Osteocyte (in vitro differentiated cells): Measurements from ENCODE around the gene SMAD9. TPM values are rescaled to one million over a fixed set of nuclear protein-coding genes. Genes with fewer than 3 reads are reported as not detected.

Experiments
- DNase-seq: peaks from one replicate; pipeline ENCODE4 v3.0.0; 2021; ENCODE audit warnings: mixed read lengths; ENCODE audit not compliant: unreplicated experiment; ENCODE audit errors: extremely low spot score
- H3K27ac Mint-ChIP-seq: one replicate; pipeline ENCODE4 v1.8.0; 2021; ENCODE audit warnings: mild to moderate bottlenecking, mixed read lengths; ENCODE audit not compliant: unreplicated experiment
- H3K27me3 Mint-ChIP-seq: one replicate; pipeline ENCODE4 v1.8.0; 2021; ENCODE audit warnings: mixed read lengths; ENCODE audit not compliant: unreplicated experiment
- H3K36me3 Mint-ChIP-seq: one replicate; pipeline ENCODE4 v1.8.0; 2021; ENCODE audit warnings: mixed read lengths; ENCODE audit not compliant: unreplicated experiment
- H3K4me1 Mint-ChIP-seq: one replicate; pipeline ENCODE4 v1.8.0; 2021; ENCODE audit warnings: mixed read lengths; ENCODE audit not compliant: unreplicated experiment
- H3K4me3 Mint-ChIP-seq: one replicate; pipeline ENCODE4 v1.8.0; 2021; ENCODE audit warnings: mild to moderate bottlenecking, moderate library complexity, mixed read lengths; ENCODE audit not compliant: unreplicated experiment
- H3K9me3 Mint-ChIP-seq: one replicate; pipeline ENCODE4 v1.8.0; 2021; ENCODE audit warnings: mixed read lengths; ENCODE audit not compliant: unreplicated experiment
- total RNA-seq: library from RNA; stranded (reverse); gene quantifications from 2 replicates; pipeline ENCODE4 v1.2.1, GENCODE V29; 2021
- TF ChIP-seq, protein P1 (sequence below): fragments of 200-600 bp; sonication (generic); IDR thresholded peaks from 2 replicates; pipeline ENCODE4 v1.5.0; 2021; ENCODE audit warnings: antibody characterized with exemption, mild to moderate bottlenecking, moderate library complexity

Gene SMAD9
- total RNA-seq, 1 donor from 2014 or later = 3.6 TPM

DNA sequence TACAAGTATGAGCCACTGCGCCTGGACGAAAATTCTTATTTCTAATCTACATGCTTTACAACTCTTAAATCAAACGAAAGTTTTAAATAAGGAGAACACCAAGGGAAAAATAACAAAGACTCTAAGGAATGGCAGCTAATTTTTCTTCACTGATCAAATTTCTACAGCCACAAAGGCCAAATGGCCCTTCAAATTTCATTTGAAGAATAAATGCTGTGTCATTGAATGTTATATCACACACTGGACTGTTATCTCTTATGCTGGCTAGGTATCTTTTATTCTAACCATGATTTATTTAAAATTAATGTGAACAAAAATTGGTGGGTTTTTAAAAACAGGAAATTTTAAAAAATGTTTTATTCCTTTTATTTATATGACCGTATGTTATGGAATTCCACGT is 14.1 kb downstream of the SMAD9 start:
- Mint-ChIP-seq H3K27me3 (no peaks in the 10 kb centered on the region), H3K4me3 (no peak overlapping the region), H3K4me1 (peaks cover 3% of the 10 kb centered on the region), H3K27ac (no peak overlapping the region), H3K9me3 (no peaks in the 10 kb centered on the region), H3K36me3 (no peaks in the 10 kb centered on the region)
- TF ChIP-seq, protein P1, sequence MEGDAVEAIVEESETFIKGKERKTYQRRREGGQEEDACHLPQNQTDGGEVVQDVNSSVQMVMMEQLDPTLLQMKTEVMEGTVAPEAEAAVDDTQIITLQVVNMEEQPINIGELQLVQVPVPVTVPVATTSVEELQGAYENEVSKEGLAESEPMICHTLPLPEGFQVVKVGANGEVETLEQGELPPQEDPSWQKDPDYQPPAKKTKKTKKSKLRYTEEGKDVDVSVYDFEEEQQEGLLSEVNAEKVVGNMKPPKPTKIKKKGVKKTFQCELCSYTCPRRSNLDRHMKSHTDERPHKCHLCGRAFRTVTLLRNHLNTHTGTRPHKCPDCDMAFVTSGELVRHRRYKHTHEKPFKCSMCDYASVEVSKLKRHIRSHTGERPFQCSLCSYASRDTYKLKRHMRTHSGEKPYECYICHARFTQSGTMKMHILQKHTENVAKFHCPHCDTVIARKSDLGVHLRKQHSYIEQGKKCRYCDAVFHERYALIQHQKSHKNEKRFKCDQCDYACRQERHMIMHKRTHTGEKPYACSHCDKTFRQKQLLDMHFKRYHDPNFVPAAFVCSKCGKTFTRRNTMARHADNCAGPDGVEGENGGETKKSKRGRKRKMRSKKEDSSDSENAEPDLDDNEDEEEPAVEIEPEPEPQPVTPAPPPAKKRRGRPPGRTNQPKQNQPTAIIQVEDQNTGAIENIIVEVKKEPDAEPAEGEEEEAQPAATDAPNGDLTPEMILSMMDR = no peak
- no peak for DNase-seq

DNA sequence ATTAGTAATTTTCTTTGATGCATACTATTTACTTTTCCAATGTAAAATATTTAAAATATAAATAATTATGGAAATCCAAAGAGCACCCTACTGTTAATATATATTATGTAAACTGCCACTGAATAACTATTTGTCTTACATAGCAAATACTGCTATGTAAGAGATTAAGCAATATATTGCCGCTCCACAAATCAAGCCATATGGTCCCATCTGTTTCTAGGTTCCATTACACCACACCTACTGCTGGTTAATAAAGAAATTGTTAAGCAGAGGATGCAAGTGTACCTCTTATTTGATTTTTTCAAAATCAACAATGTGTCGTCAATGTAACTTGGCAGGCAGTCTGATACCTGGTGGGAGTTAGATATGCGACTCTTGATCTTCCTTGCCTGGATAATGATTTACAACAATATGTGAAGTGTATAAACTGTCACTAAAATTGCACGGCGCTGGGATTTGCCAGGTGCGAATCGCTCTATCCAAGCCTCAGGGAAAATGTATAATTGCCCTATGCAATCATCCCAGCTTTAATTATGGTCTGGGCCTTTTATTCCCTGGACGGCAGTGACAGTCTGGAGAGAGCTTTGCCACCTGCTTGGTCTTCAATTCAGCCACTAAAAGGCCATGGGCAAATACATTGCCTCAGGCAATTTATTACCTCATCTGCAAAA is 16.0 kb downstream of the SMAD9 start:
- TF ChIP-seq, protein P1 = no peak
- H3K4me3 Mint-ChIP-seq = no peak overlapping the region
- no peaks in the 10 kb centered on the region for H3K4me1 Mint-ChIP-seq
- no peaks in the 10 kb centered on the region for H3K9me3 Mint-ChIP-seq
- no peaks in the 10 kb centered on the region for H3K36me3 Mint-ChIP-seq
- no peak overlapping the region for H3K27ac Mint-ChIP-seq
- no peak for DNase-seq
- no peaks in the 10 kb centered on the region for H3K27me3 Mint-ChIP-seq

DNA sequence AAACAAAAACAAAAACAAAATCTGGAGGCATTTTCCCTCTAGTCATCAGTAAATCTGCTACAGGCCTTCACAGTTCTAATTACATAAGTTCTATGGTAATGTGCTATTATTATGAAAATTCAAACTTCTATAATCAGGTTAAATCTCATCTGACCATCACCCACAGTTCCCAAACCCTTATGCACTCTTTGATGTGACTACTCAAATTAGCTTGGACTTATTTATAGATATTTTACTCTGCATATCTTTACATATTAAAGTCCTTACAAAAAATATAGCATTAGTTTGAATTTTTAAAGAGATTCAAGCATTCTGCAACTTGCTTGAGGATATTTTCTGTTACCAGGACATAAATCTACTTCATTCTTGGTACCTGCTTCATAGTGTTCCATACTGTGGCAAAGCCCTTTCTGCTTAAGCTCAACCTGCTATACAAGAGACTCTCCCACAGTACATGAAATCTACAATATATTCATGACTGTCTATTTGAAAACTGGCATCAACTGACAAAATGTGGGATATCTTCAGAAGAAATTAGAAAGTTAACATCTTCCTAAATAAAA is 22.9 kb downstream of the SMAD9 start:
- Mint-ChIP-seq H3K27me3 (no peaks in the 10 kb centered on the region), H3K27ac (no peak overlapping the region), H3K4me1 (no peaks in the 10 kb centered on the region), H3K4me3 (no peak overlapping the region), H3K36me3 (no peaks in the 10 kb centered on the region), H3K9me3 (peaks cover 4% of the 10 kb centered on the region)
- TF ChIP-seq, protein P1 = no peak
- no peak for DNase-seq

DNA sequence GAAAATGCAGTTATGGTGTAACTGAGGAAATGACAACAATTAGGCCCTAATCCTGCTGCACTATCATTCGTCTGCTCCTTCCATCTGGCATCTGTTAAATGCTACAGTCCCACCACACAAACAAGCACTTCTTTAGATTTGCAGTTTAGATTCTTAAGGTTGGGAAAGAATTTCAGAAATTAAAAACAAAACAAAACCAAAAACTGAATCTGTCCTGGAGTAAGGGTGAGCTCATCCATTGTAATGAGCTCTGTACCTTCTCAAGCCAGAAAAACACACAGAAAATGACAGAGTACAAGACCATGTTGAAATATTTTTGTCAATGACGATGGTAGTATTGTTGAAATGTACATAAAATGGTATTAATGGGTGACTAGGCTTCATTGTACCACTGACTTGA is 28.3 kb downstream of the SMAD9 start:
- Mint-ChIP-seq H3K36me3 (no peaks in the 10 kb centered on the region), H3K4me3 (no peak overlapping the region), H3K9me3 (no peaks in the 10 kb centered on the region), H3K27me3 (peaks cover 4% of the 10 kb centered on the region), H3K27ac (no peak overlapping the region), H3K4me1 (no peaks in the 10 kb centered on the region)
- no peak for DNase-seq
- TF ChIP-seq, protein P1 = no peak

DNA sequence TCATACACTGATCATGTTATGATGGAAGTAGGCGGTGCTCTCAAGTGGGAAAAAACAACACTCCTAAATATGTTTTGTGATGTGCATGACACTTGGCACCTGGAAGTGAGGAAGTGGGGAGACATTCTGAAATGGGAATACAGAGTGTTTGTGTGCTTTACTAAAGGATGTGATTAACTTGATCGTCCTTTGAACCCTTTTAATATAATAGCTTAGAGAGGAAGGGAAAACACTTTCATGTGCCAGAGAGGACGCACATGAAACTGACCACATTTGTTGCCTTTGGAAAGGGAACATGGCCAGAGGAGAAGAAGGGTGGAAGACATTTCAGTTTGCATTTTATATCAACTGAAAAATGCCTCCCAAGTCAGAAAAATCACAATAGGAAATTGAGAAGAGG is 31.4 kb downstream of the SMAD9 start:
- Mint-ChIP-seq H3K36me3 (no peaks in the 10 kb centered on the region), H3K27ac (no peak overlapping the region), H3K4me1 (peaks cover 12% of the 10 kb centered on the region), H3K27me3 (peaks cover 4% of the 10 kb centered on the region), H3K4me3 (no peak overlapping the region), H3K9me3 (no peaks in the 10 kb centered on the region)
- no peak for DNase-seq
- TF ChIP-seq, protein P1 = no peak
